Endometrial microvascular endothelial cells (primary cell): ENCODE results near the gene PIM1. TPM values are rescaled to one million over a fixed set of nuclear protein-coding genes. Genes with fewer than 3 reads are reported as not detected.
"Not testable (repeated sequence)": the region's sequence is repeated elsewhere in the genome, so short reads cannot be mapped to it uniquely, and the experiment has no call there.

Experiments
- in situ Hi-C: cut with HindIII; loops from 2 replicates; pipeline ENCODE4 v1.10.0; 2017; ENCODE audit warnings: low sequenced_read_pairs, low pct_unique_long_range_greater_than_20kb; ENCODE audit errors: inconsistent ontology term
- total RNA-seq: library from RNA; depleted of rRNA; stranded (reverse); fragments of >200 nt; gene quantifications from one replicate; pipeline ENCODE4 v1.2.3, GENCODE V29; 2015; ENCODE audit errors: inconsistent ontology term

Gene PIM1
- 3.3 TPM for total RNA-seq

DNA sequence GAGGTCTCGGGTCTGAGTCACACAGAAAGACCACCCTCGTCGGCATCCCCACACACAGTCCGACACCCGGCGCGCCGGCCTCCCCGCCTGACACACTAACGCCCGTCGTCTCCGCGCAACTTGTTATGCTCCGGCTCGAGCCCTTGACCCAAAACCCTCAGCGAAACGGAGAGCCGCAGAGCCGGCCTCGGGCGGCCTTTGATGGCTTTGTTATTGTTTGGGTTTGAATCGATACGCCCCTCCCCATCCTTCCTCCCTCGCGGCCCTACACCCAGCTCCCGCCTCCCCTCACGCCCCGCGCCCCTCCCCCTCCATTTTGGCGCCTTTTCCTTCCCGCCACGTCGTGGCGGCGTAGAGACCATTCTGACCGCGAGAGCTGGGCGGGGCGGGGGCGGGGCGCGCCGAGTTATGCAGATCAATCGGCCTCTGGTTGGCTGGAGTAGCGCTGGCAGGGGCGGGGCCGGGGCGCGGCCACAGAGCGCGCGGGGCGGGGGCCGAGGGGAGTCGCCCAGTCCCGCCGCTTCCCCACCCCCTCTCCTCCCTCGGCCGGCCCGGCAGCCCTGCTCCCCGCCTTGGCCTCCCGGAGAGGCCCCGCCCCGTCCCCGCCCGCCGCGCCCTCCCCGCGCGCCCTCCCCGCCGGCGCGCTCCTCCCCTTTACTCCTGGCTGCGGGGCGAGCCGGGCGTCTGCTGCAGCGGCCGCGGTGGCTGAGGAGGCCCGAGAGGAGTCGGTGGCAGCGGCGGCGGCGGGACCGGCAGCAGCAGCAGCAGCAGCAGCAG is at the start of gene PIM1:
PIM1 (plus strand) TSS at position 657 of the 777 bp plus-strand sequence. CDS start 424 bp downstream, outside the sequence.
- in situ Hi-C loops, result no loop called here

DNA sequence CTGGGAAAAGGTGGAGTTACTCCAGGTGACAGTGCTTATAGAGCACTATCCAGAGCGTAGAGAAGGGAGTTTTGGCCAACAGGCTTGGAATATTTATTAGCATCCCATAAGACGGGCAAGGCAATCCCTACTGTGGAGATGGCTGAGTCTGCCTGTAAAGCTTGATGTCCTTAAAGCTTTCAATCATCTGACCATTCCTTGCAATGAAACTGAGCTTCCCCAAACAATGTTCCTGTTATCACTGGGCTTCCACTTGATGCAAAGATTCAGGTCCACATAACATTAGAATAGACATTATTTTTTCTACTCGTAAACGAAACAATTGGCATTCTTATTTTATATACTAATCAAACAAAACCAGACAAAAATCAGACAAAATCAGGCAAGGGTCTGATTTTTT is 48.4 kb upstream of the PIM1 start:
- in situ Hi-C loops, result no loop called here

DNA sequence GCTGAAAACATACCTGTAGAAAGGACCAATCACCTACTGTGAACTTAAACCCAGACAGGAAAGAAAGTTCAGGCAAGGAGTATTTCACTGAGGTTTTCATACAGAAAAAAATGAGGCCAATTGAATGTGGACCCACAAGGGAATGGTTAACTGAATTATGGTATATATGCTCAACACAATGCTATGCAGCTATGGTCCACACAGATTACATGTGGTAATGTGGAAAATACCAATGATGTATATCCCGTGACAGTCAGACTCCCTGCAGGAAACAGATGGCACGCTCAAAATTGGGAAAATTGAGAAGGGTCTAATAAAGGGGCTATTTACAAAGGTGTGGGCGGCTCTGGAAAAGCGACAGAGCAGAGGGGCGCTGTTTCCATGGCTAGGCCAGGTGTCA is 47.1 kb upstream of the PIM1 start:
- in situ Hi-C loops, result no loop called here

DNA sequence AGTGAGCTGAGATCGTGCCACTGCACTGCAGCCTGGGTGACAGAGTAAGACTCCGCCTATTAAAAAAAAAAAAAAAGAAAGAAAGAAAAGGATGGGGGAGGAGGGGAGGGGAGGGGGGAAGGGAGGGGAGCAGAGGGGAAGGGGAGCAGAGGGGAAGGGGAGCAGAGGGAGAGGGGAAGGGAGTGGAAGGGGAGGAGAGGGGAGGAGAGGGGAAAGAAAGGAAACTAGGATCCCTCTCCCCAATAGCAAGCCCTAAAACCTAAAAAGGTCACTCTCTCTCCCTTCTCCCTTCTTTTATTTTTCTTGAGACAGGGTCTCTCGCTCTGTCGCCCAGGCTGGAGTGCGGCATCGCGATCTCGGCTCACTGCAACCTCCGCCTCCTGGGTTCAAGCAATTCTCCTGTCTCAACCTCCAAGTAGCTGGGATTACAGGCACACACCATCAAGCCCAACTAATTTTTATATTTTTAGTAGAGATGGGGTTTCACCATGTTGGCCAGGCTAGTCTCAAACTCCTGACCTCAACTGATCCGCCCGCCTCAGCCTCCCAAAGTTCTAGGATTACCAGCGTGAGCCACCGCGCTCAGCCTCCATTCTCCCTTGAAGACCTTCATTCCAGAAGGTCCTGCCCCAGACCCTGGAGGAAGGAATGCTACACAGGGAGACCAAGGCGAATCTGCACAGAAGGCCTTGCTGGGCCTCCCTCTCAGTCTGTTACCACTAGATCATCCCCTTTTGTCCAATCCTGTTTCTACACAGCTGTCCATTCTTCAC is 45.8 kb upstream of the PIM1 start:
- in situ Hi-C loops, result no loop called here

DNA sequence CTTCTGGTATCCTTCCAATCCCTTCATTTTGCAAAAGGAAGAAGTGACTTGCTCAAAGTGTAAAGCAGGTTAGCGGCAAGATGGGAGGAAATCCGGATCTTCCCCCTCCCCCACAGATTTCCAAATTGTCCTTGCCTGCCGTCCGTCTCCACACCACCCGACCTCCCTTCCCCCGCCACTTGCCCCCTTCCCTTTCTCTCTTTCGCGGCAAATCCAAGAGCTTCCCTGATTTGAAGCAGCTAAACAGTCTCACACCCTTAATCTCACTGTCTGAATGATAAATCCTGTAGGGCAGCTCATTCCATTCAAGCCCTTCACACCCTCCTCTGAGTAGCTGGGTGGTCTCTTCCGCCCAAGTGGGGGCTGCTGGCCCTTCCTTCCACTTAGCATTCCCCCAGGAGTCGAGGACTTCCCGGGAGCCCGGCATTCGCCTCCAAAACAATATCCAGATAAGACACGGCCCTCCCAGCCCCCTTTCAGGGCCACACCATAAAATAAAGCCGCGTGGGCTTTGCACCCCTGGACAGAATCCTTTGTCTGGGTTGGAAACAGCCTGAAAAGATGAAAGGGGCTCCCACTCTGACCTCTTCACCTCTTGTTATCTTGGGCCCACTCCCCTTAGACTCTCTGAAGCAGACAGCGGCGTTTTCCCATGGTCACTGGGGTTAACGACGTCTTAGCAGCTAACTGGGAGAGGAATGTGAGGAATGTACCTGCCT is 44.0 kb upstream of the PIM1 start:
- in situ Hi-C loops, result no loop called here

DNA sequence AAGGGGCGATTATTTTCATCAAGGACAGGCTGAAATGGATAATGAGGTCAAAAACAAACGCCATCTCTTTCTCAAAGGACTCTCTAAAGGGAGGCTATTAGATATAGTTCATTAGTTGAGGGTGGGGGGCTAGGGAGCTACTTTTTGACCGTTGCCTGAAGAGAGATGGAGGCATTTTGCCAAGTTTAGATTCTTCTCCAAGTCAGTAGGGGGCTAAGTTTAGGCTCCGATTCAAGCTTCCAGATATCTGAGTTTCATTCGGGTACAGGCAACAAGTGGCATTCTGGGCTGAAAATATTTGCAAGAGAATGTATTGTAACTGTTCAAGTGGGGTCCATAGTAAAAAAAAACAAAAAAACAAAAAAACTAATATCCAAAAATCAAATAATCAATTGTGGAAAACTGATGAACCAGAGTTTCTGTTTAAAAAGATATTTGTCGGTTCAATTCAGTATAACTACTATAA is 43.4 kb upstream of the PIM1 start:
- in situ Hi-C loops, result no loop called here

DNA sequence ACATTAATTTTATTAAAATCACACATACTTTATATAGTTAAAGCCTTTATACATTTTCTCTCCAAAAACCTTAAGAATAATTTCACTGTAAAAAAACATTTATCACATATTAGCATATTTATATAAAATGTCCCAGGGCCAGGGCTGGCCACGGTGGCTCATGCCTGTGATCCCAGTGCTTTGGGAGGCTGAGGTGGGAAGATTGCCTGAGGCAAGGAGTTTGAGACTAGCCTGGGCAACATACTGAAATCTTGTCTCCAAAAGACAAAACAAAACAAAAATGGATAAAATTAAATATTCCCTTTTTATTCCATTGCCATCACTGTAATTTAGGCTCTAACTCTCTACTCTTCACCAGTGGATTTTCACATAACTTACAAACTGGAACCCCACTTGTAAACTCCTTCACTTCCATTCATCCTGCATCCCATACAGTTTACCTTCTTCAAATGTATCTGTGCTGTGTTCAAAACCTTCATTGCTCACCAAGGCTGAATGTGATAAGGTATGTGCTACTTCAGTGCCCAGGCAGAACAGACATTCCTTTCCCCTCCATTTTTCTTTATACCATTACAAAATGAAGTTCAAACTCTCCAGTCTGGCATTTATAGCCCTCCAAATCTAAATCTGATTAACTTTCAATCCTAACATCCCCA is 42.9 kb upstream of the PIM1 start:
- in situ Hi-C loops, result no loop called here

DNA sequence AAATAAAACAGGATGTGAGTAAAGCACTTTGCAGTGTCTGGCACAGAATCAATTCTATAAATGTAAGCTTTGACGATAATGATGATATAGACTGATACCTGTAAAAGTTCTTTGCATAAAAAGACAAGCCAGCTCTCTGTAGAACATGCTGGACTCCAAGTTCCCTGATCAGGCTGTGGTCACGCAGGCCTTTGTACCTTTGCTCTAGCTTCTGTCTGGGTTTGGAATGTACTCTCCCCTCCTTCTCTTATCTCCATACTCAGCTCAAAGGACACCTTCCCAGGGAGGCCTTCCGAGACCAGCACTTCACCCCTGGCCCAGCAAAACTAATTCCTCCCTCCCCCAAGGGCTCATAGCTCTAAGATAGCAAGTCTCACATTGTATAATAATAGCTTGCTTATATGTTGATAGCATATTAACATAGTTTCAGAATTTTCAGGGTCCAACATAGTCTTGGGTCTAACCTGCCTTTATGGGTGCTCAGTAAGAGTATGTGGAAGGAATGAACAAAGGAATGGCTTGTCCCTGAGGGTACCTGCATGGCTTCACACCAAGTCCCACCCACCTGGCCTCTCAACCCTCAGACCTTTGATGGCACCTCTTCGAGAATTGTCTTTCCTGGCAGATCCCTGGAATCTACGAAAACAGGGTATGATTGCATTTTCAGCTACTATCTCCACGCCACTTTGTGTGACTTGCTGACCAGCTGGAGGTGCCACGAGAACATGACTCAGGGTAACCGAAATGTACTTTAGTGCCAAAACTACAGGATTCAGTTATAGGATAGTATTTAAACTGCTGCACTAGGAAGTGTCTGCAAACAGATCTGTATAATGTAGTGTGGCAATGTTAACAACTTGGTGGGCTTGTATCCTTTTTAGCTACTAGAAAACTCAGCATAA is 41.7 kb upstream of the PIM1 start:
- in situ Hi-C loops, result no loop called here

DNA sequence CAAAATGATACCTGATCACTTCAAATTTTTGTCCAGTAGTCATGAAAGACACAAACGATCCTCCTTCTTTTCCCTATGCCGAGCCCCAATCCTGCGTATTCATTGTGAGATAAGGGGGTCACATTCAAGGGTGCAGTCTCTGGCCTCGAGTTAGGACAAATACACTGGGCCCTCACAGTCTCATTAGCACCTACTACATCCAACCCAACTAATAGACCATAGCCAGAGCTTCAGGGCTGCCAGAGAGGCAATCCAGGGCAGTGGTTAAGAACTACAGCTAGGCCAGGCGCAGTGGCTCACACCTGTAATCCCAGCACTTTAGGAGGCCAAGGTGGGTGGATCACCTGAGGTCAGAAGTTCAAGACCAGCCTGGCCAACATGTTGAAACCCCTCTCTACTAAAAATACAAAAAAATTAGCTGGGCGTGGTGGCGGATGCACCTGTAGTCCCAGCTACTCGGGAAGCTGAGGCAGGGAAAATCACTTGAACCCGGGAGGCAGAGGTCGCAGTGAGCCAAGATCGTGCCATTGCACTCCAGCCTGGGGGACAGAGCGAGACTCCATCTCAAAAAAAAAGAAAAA is 41.0 kb upstream of the PIM1 start:
- in situ Hi-C loops, result not testable (repeated sequence)

DNA sequence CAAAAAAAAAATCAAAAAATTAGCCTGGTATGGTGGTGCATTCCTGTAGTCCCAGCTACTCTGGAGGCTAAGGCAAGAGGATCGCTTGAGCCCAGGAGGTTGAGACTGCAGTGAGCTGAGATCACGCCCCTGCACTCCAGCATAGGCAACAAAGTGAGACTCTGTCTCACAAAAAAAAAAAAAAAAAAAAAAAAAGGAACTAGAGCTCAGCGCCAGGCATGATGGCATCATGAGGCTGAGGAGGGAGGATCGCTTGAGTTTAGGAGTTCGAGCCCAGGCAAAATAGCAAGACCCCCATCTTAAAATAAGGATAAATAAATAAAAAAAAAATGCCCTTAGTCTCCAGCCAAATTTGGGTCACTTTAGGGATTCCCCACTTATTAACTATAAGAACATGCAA is 40.4 kb upstream of the PIM1 start:
- in situ Hi-C loops, result no loop called here

DNA sequence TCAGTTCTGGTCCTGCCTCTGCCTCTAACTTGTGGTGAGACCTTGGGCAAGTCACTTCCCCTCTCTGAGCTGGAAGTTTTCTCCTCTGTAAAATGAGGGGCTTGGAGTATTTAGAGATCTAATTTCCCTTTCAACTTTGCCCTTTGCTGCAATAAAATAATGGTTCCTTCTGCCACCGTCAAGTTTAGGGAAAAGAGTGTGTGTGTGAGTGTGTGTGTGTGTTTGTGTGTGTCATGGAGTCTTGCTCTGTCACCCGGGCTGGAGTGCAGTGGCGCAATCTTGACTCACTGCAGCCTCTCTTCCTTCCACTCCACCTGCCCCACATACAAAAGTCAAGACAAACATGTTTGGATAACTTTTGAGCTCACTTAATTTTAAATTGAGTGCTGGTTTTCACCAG is 39.2 kb upstream of the PIM1 start:
- in situ Hi-C loops, result no loop called here

DNA sequence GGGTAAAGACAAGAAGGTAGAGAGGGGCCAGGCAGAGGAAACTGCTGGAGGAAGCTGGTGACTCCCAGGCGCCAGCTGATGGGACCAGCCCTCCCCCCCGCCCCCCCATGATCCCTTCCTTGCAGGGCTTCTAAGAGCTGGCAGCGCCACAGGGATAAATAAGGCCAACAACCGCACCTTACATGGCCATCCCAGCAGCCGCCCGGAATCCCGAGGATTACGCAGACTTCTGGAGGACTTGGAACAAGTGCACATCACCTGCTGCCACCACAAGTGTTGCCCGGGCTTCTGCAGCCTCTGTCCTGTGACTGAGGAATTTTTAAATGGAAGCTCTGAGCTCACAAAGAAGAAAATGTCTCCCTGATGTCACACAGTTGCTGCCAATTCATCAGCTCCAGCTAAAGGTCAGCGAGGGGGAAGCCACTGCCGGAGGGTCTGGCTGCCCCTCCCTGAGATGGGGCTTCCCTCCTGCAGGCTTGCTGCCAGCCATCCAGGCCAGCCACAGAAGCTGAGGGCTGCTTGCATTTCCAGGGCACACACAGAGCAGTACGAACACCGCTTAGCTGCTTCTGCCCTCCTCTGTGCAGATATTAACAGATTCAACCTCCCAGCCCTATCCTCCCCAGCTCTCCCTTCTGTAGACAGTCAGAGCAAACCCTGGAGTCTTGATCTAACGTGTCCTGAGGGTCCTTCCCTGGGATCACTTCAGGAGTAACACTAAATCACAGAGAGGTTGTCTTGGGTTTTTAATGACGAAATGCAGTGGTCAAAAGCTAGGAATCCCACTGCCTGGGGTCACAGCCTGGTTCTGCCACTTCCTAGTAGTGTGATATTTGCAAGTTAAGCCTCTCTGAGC is 38.6 kb upstream of the PIM1 start:
- in situ Hi-C loops, result no loop called here

DNA sequence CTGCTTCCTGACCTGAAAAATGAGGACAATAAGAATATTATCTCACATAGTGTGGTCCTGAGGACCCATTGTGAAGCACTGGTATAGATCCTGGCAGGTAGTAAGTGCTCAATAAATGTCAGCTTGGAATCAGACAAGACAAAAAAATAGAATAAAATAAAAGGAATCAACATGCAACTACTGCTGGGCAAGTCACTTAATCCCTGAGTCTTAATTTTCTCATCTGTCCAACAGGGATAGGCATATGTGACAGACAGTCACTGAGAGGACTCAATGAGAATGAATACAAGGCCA is 38.0 kb upstream of the PIM1 start:
- in situ Hi-C loops, result no loop called here

DNA sequence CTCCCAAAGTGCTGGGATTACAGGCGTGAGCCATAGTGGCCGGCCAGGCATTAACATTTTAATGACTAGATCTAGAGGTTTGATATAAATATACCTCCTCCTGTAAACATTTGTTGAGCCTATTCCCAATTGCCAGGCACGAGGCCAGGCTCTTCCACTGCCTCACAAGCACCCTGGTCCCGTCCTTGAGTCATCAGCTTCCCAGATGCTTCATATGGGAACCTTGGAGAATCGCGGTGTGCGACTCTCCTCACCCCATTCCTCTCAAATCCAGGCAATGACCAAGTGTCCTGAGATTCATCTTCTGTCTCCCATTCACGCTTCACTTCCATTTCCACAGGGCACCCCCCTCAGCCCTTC is 35.9 kb upstream of the PIM1 start:
- in situ Hi-C loops, result no loop called here

DNA sequence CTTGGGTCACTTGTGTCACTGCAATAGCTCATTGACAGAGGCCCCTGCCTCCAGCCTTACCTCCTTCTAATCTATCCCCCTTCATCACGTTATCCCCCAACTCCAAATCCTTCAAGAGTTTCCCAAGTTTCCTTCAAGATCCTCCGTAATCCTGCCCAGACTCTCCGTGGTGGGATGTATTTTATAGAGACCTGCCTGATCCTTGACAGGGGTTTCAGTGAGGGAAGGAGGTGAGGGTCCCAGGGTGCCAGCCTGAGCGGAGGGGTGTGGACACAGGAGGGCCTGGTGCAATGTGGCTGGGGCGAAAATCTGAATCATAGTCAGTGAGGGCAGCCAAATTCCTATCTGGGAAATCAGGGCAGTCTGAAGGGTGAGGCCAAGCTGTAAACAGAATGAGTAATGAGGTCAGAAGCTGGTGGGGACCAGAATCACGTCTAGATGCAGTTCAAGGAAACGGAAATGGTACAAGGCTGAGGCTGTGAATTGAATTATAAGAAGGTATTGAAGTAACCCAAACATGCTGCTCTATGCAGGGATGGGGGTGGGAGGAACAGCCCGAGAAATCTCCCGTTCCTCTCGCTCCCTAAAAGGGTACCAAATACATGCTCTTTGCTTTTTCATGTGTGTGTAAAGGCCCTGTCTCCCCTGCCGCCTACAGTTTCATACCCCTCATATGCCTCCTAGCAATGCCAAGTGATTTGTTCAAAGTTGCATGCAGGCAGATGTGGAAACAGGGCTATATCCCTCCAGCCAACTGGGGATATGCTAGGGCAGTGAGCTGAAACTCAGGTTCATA is 35.4 kb upstream of the PIM1 start:
- in situ Hi-C loops, result no loop called here

DNA sequence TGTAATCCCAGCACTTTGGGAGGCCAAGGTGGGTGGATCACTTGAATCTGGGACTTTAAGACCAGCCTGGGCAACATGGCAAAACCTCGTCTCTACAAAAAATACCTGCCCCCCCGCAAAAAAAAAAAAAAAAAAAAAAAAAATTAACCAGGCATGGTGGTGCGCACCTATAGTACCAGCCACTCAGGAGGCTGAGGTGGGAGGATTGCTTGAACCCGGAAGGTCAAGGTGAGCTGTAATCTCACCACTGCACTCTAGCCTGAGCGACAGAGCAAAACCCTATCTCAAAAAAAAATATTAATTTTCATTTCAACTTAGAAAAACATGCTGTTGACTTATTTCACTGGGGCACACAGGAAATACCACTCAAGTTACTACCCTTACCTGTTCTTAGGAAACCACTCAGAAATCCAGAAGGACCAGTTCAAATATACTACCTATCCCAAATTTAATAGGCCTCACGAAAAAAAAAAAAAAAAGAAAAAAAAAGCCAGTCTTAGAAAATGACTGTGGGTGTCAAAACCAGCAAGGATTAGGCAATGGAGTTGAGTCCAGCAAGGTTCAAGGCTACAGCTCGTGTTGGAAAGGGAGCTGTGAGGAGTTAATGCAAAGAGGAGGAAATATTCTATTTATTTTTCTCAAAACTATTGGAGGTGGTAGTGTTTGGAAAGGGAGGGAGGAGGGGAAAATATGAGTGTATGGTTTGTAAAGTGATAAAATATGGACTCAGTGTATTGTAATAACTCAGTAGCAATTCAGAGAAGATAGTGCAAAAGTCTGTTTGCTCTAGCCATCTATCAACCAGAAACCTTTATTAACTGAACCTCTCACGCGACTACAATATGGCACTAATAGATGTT is 33.9 kb upstream of the PIM1 start:
- in situ Hi-C loops, result no loop called here
